Brain microvascular endothelial cell (primary cell): ENCODE data around the gene ASCC2.

ENCODE experiments used
- DNase-seq: peaks from one replicate; pipeline ENCODE4 v3.0.0-alpha.2; 2020
- H3K27ac ChIP-seq: fragments of 250-450 bp; sonication (Bioruptor Pico); 2 replicates; pipeline ENCODE4 v1.5.1; 2020; ENCODE audit warnings: mild to moderate bottlenecking, moderate library complexity
- H3K27me3 ChIP-seq: fragments of 250-450 bp; sonication (Bioruptor Pico); replicated peaks from 2 replicates; pipeline ENCODE4 v1.5.1; 2020; ENCODE audit warnings: mild to moderate bottlenecking
- H3K36me3 ChIP-seq: fragments of 250-450 bp; sonication (Bioruptor Pico); replicated peaks from 2 replicates; pipeline ENCODE4 v1.5.1; 2020; ENCODE audit warnings: mild to moderate bottlenecking
- H3K4me3 ChIP-seq: 2 replicates; pipeline ENCODE4 v1.5.1; 2011; ENCODE audit warnings: low read depth, mild to moderate bottlenecking, control low read depth, low read length, moderate library complexity
- CTCF ChIP-seq: IDR thresholded peaks from 2 replicates; pipeline ENCODE4 v1.5.1; 2011; ENCODE audit warnings: low read depth, mild to moderate bottlenecking, moderate library complexity, low read length, control low read depth, inconsistent platforms; ENCODE audit errors: missing control alignments
- in situ Hi-C: cut with HindIII; loops from 2 replicates; pipeline ENCODE4 v1.10.0; 2017; ENCODE audit warnings: low sequenced_read_pairs, low pct_ligation_motif_present

Gene ASCC2

DNA sequence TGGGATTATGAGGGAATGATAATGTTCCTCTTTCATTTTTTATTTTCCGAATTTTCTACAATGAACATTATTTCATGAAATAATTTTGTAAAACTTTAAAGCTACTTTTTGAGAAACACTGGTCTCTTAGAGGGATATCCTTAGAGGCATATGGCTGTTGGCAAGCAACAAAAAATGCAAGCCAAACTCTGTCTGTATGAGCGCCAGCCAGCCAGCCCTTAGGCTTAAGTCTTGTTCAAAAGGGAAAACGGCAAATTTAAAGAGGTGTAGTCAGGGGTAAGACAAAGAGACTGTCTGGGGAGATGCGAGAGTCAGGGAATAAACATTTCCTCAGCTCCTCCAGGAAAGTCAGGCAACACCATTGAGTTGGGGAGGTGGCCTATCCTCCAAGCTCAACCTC, 22.5 kb downstream of the ASCC2 start:
- no peak for DNase-seq
- in situ Hi-C loops = no loop called here
- H3K4me3 ChIP-seq = no peak overlapping the region
- no peaks in the 10 kb centered on the region for H3K27me3 ChIP-seq
- H3K27ac ChIP-seq = no peak overlapping the region
- peaks cover 54% of the 10 kb centered on the region for H3K36me3 ChIP-seq
- no peak for TF ChIP-seq CTCF

GRCh38 chr22:29814003-29814402, 24.1 kb downstream of the ASCC2 start:
- no peaks in the 10 kb centered on the region for H3K27me3 ChIP-seq
- H3K4me3 ChIP-seq = no peak overlapping the region
- no peak for DNase-seq
- H3K36me3 ChIP-seq = peaks cover 56% of the 10 kb centered on the region
- no peak for TF ChIP-seq CTCF
- H3K27ac ChIP-seq = no peak overlapping the region
- in situ Hi-C loops = no loop called here

DNA sequence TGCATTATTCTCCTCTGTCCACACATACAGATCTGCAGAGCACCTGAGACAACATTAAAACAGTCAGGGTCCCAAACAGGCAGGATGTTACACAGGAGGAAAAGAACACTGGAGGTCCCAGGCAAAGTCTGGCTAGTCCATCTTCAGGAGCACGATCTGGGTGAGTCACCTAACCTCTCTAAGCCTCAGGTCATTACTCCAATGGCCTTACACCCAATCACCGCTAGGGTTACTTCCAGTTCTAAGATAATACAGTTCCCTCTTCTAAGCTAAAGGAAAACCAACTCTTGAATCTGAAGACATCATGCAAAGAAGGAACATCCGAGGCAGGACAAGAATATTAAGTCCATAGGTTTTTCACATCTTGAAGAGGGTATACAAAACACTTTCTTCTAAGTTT, 24.5 kb downstream of the ASCC2 start:
- peaks cover 52% of the 10 kb centered on the region for H3K36me3 ChIP-seq

GRCh38 chr22:29813126-29813525, 24.9 kb downstream of the ASCC2 start:
- TF ChIP-seq CTCF = no peak
- in situ Hi-C loops = no loop called here

More for the DNA sequence above, 24.5 kb downstream of the ASCC2 start:
- peak; percentile 16 for DNase-seq
- H3K4me3 ChIP-seq = no peak overlapping the region
- TF ChIP-seq CTCF = peak; percentile 36
- no peak overlapping the region for H3K27ac ChIP-seq
- H3K27me3 ChIP-seq = no peaks in the 10 kb centered on the region
- in situ Hi-C loops = no loop called here

GRCh38 chr22:29811377-29811776, 26.7 kb downstream of the ASCC2 start:
- Histone ChIP-seq H3K4me3 (no peak overlapping the region), H3K27me3 (no peaks in the 10 kb centered on the region), H3K27ac (no peak overlapping the region), H3K36me3 (peaks cover 62% of the 10 kb centered on the region)
- TF ChIP-seq CTCF = no peak
- in situ Hi-C loops = no loop called here
- no peak for DNase-seq

More at GRCh38 chr22:29813126-29813525, 24.9 kb downstream of the ASCC2 start:
- H3K36me3 ChIP-seq = peaks cover 54% of the 10 kb centered on the region
- no peak for DNase-seq
- H3K27ac ChIP-seq = no peak overlapping the region
- H3K27me3 ChIP-seq = no peaks in the 10 kb centered on the region
- no peak overlapping the region for H3K4me3 ChIP-seq

GRCh38 chr22:29810216-29810615, 27.9 kb downstream of the ASCC2 start:
- DNase-seq = no peak
- in situ Hi-C loops = no loop called here
- Histone ChIP-seq H3K36me3 (peaks cover 66% of the 10 kb centered on the region), H3K27me3 (no peaks in the 10 kb centered on the region), H3K27ac (no peak overlapping the region), H3K4me3 (no peak overlapping the region)
- TF ChIP-seq CTCF = no peak
